WI38 (cell line): Measurements from ENCODE around the gene SPAG7.

Experiments used
- H3K4me3 ChIP-seq: 2 replicates; pipeline ENCODE4 v1.5.1; 2011; ENCODE audit warnings: low read depth, mild to moderate bottlenecking, control low read depth, low read length
- TF ChIP-seq, protein P1 (sequence below): IDR thresholded peaks from 2 replicates; pipeline ENCODE4 v1.5.1; 2012; ENCODE audit warnings: low read depth, mild to moderate bottlenecking, control low read depth, low read length

Gene SPAG7

DNA sequence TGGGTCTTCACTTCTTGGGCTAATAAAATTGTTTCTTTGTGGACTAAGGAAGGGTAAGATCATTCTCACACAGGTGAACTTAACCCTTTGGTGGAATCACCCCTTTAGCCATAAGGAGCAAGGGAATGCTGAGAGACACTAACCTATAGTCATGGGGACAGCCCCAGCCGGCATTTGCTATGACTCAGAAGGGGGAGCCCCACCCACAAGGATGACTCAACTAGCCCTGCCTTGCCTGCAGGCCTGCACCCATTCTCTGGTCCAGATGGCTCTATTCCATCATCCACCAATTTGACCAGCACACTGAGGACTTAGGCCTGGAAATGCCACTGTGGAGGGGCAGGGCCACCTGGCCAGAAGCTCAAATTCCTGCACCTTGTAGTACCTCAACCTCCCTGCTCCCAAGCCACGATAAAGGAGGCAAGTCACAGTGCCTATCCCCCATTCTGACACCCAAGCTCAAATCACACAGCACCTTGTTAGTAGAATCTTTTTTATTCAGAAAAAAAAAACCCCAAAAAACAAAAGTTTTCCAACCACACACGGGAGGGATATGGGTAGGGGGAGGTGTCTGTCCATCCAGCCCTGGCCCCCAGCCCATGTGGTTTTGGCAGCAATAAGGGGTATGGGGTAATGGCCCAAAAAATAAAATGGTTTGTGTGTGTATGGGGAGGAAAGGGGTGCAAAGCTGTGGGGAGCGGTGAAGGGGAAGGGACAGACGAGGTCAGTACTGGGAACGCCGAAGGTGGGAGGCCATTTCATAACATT, 22.3 kb downstream of the SPAG7 start:
- TF ChIP-seq, protein P1, sequence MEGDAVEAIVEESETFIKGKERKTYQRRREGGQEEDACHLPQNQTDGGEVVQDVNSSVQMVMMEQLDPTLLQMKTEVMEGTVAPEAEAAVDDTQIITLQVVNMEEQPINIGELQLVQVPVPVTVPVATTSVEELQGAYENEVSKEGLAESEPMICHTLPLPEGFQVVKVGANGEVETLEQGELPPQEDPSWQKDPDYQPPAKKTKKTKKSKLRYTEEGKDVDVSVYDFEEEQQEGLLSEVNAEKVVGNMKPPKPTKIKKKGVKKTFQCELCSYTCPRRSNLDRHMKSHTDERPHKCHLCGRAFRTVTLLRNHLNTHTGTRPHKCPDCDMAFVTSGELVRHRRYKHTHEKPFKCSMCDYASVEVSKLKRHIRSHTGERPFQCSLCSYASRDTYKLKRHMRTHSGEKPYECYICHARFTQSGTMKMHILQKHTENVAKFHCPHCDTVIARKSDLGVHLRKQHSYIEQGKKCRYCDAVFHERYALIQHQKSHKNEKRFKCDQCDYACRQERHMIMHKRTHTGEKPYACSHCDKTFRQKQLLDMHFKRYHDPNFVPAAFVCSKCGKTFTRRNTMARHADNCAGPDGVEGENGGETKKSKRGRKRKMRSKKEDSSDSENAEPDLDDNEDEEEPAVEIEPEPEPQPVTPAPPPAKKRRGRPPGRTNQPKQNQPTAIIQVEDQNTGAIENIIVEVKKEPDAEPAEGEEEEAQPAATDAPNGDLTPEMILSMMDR: no peak
- peak overlapping the region; percentile 93 for H3K4me3 ChIP-seq

DNA sequence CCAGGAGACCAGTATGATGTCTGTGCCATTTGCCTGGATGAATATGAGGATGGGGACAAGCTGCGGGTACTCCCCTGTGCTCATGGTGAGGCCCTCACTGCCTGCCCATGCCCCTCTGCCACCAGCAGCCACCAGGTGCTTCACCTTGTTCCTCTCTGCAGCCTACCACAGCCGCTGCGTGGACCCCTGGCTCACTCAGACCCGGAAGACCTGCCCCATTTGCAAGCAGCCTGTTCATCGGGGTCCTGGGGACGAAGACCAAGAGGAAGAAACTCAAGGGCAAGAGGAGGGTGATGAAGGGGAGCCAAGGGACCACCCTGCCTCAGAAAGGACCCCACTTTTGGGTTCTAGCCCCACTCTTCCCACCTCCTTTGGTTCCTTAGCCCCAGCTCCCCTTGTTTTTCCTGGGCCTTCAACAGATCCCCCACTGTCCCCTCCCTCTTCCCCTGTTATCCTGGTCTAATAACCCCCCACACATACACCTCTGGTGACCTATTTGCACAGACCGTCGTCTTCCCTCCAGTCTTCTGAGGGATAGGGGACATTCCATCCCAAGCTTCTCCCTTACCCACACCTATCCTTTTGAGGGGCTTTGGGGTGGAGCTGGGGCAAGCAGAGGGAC, 23.0 kb downstream of the SPAG7 start:
- TF ChIP-seq, protein P1: no peak
- H3K4me3 ChIP-seq: peak overlapping the region; percentile 93

DNA sequence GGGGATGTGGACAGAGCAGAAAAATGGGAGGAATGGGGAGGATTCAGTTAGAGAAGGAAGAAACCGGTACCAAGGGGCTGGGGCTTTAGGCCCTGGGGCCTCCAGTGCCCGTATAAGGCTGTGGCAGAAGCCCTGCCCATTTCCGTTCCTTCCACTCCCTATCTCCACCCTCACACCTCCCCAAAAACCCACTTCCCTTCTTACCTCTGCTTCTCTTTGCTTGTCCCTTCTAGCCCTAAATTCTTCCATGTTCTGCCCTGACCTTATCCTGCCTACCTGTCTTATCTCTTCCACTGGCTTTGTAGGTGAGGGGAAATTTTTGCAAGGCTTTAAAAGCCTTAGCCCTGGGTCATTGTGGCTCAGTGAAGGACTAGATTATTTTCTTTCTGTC, 23.5 kb downstream of the SPAG7 start:
- TF ChIP-seq, protein P1: no peak
- H3K4me3 ChIP-seq: no peak overlapping the region

DNA sequence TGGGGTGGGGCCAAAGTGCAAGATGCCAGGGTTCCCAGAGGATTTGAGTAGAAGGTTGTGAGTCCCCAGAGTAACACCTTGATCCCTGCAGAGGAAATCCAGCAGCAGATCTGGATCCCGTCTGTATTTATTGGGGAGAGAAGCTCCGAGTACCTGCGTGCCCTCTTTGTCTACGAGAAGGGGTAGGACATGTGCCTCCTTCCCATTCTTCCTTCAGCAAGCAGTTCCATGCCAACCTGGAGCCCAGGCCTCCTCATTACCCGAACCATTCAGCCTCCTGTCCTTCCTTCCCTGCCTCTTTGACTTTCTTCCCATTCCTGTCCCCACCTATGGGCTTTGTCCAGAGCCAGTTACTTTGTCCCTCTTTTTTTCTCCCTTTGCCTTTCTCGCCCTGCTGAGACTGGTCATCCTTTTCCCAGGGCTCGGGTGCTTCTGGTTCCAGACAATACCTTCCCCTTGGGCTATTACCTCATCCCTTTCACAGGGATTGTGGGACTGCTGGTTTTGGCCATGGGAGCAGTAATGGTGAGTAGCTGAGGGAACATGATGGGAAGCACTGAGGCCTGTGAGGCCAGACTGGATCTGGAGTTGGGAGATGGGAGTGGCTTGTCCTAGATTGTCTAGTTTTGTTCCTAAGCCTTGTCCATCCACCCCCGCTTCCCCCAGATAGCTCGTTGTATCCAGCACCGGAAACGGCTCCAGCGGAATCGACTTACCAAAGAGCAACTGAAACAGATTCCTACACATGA, 24.7 kb downstream of the SPAG7 start:
- TF ChIP-seq, protein P1: no peak
- no peak overlapping the region for H3K4me3 ChIP-seq

DNA sequence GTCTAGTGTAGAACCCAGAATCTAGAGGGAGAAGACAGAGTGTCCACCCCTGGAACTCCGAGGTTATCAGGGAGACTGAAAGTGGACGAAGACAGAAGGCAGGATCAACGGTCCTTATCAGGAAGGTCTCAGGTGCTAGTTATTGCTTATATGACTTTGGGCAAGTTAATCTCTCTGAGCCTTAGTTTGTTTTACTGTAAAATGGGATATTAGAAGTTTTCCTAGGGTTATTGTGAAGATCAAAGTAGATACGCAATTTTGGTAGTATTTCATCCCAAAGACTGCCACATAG, 26.4 kb downstream of the SPAG7 start:
- peak overlapping the region; percentile 93 for H3K4me3 ChIP-seq
- TF ChIP-seq, protein P1: no peak

DNA sequence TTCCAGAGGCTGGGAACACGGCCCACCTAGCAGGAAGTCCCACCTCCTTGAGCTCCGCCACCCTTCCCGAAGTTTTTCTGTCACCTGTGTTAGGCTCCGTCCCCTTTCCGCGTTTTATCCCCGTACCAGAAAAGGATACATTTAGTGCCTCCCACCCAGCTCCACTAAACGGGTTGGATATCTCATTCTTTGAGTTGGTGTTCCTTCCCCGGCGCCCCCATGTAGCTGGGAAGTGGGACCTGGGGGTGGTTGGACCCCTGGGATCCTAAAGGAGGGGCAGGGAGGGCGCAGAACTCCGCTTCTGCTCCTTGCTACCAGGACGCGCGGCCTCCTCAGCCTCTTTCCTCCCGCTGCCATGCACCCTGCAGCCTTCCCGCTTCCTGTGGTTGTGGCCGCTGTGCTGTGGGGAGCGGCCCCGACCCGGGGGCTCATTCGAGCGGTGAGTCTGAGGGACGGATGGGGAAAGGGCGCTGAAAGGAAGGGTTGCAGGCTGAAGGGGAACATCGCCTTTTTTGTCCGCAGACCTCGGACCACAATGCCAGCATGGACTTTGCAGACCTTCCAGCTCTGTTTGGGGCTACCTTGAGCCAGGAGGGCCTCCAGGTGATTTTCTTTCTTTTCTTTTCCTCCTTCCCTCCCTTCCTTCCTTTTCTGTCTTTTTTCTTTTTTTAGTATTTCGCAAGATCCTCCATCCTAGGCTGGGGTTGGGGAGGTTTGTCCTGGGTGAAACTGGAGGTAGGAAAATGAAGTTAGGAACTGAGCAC, 26.9 kb downstream of the SPAG7 start:
- peak overlapping the region; percentile 93 for H3K4me3 ChIP-seq
- TF ChIP-seq, protein P1: no peak
